Upper lobe of right lung (tissue), 1 donor: ENCODE measurements around the gene SYT10. TPM values are rescaled to one million over a fixed set of nuclear protein-coding genes. Genes with fewer than 3 reads are reported as not detected.

Experiments used
- ATAC-seq: fragments of 200-7000 bp; cut with Tn5 transposase; one replicate; pipeline ENCODE4 v1.9.1; 2020; ENCODE audit warnings: mild to moderate bottlenecking, moderate library complexity
- DNase-seq: peaks from one replicate; pipeline ENCODE4 v3.0.0-alpha.2; 2020
- H3K27ac ChIP-seq: fragments of 200-600 bp; one replicate; pipeline ENCODE4 v1.8.0; 2022
- H3K27me3 ChIP-seq: fragments of 200-600 bp; one replicate; pipeline ENCODE4 v1.8.0; 2022; ENCODE audit warnings: mild to moderate bottlenecking
- H3K36me3 ChIP-seq: fragments of 200-600 bp; one replicate; pipeline ENCODE4 v1.8.0; 2022
- H3K4me1 ChIP-seq: fragments of 200-600 bp; one replicate; pipeline ENCODE4 v1.8.0; 2022
- H3K4me3 ChIP-seq: fragments of 200-600 bp; one replicate; pipeline ENCODE4 v1.8.0; 2022; ENCODE audit warnings: mild to moderate bottlenecking
- H3K9me3 ChIP-seq: fragments of 200-600 bp; one replicate; pipeline ENCODE4 v1.8.0; 2022
- intact Hi-C: fragments of 100-400 bp; cut with DNase I; formaldehyde crosslinking; loops from one replicate; pipeline ENCODE4 v1.11.0; 2022
- total RNA-seq: library from RNA; stranded (reverse); fragmentation: NEBNext Ultra II Directional; extraction: Animal tissue kit (Norgen Biotek cat#: 25700); gene quantifications from one replicate; pipeline ENCODE4 v1.2.1, GENCODE V29; 2021
- TF ChIP-seq, protein P1 (sequence below): fragments of 200-600 bp; IDR thresholded peaks from one replicate; pipeline ENCODE4 v1.8.0; 2022; ENCODE audit warnings: antibody characterized with exemption
- donor health status: DM: no; HTN: yes; CAD: no; lungs with severe emphysema.

The SYT10 gene
- total RNA-seq, 1 donor from 2014 or later = not detected

DNA sequence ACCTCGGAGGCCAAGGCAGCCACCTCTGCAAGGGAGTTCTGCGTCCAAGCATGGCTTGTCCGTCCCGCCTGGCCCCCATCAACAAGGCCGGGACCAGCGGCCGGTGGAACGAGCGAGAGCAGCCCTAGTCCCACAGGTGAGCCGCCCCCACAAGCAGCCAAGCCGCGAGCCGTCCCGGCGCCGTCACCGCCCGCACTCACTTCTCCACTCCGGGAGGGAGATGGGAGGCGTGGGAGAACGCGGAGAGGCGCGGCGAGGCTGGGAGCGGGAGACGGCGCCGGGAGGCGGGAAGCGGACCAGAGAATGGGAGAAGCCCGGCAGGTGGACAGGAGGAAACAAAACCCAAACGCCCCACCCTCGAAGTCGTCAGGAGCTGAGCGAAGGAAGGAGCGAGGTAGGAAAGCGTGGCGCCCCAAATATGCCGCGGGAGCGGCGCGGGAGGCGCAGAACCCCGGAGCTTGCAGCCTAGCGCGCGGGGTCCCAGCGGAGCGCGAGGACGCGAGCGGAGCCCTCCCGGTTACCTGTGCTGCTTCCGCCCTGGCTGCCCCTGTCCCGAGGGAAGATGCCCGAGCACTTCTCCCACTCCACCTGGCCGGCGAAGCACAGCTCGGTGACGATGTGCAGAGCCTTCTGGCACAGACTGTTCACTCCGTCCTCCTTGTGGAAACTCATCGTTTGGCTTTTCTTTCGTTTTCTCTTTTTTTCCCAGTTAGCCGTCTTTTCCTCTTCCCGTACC is 600 bp downstream of the SYT10 start:
- TF ChIP-seq, protein P1, sequence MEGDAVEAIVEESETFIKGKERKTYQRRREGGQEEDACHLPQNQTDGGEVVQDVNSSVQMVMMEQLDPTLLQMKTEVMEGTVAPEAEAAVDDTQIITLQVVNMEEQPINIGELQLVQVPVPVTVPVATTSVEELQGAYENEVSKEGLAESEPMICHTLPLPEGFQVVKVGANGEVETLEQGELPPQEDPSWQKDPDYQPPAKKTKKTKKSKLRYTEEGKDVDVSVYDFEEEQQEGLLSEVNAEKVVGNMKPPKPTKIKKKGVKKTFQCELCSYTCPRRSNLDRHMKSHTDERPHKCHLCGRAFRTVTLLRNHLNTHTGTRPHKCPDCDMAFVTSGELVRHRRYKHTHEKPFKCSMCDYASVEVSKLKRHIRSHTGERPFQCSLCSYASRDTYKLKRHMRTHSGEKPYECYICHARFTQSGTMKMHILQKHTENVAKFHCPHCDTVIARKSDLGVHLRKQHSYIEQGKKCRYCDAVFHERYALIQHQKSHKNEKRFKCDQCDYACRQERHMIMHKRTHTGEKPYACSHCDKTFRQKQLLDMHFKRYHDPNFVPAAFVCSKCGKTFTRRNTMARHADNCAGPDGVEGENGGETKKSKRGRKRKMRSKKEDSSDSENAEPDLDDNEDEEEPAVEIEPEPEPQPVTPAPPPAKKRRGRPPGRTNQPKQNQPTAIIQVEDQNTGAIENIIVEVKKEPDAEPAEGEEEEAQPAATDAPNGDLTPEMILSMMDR = no peak
- peak; percentile 41 for ATAC-seq
- H3K27ac ChIP-seq = no peak overlapping the region
- no peaks in the 10 kb centered on the region for H3K9me3 ChIP-seq
- H3K36me3 ChIP-seq = no peaks in the 10 kb centered on the region
- DNase-seq = peak; percentile 65
- intact Hi-C loops = no loop called here
- H3K4me1 ChIP-seq = no peaks in the 10 kb centered on the region
- peak overlapping the region; percentile 52 for H3K4me3 ChIP-seq
- peaks cover 43% of the 10 kb centered on the region for H3K27me3 ChIP-seq

DNA sequence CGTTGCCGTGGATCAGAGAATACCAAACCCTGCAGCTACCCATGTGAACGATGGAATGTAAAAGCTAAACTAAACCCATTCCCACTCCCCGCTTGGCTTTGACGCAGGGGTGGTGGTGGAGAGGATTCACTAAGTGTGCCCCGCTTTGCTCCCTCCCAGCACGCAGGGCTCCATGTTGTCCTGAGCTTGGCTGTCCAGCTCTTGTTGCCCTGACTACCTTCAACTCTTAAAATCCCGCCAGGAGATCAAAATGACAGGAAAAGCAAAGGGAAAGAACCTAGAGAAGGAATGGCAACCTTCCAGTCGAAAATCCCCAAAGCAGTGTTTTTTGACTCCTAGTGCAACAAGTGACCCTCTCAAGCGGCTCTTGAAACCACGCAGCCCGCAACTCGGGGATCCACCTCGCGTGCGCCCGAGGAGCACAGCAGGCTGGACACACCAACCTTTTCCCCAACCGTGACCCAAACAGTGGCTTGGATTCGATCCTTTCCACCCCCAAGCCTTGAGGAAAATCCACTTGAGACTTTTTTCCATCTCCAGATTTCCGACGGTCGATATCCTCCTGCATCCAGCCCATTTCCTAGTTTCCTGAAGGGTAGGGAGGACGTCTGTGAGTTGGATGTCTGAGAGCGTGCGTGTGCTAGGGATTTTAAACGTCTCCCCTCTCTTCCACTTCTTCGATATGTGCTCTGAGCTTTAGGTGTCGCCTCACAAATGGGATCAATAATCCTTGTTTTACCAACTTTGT is 1.4 kb downstream of the SYT10 start:
- peaks cover 43% of the 10 kb centered on the region for H3K27me3 ChIP-seq
- H3K4me1 ChIP-seq = no peaks in the 10 kb centered on the region
- TF ChIP-seq, protein P1 = no peak
- H3K36me3 ChIP-seq = no peaks in the 10 kb centered on the region
- intact Hi-C loops = no loop called here
- DNase-seq (no peak), ATAC-seq (no peak)
- H3K9me3 ChIP-seq = no peaks in the 10 kb centered on the region
- H3K4me3 ChIP-seq = no peak overlapping the region
- H3K27ac ChIP-seq = no peak overlapping the region

DNA sequence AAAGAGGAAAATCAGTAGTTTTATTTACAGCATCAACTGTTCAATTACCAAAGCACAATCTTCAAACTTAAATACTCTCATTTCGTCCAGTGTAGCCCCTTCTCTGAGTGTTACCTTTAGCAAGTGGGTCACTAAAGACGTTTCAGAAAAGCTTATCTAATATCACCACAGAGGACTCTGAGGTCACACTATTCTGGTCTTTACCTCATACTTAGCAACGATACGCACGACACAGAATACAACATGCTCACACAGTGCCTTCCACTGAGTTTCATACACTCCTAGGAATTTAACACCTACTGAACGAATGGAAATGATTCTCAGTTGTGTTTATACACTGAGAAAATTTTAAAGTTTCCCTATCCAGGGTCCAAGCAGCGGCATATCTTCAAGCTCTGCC is 2.0 kb downstream of the SYT10 start:
- Histone ChIP-seq H3K27ac (no peak overlapping the region), H3K9me3 (no peaks in the 10 kb centered on the region), H3K4me3 (no peak overlapping the region), H3K36me3 (no peaks in the 10 kb centered on the region), H3K4me1 (no peaks in the 10 kb centered on the region), H3K27me3 (peaks cover 43% of the 10 kb centered on the region)
- intact Hi-C loops = no loop called here
- DNase-seq (no peak), ATAC-seq (no peak)
- TF ChIP-seq, protein P1 = no peak

DNA sequence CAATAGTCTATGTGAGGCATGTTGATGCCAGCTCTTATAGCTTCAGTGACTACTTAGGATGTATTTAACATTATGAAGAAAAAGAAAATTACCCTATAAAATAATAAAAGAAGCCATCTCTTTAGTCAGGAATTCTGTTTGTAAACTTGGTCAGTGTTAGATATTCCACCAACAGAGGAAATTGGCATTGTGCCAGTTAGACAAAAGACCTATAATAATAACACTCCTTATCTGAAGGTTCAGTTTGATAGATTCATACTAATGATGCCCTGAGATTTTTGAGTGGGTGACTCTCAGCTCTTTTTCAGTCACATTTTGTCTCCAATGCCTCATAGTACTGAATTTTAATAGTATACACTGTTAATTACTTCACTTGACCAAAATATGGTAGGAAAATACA is 6.6 kb downstream of the SYT10 start:
- Histone ChIP-seq H3K4me3 (no peak overlapping the region), H3K36me3 (no peaks in the 10 kb centered on the region), H3K27ac (no peak overlapping the region), H3K27me3 (peaks cover 16% of the 10 kb centered on the region), H3K4me1 (no peaks in the 10 kb centered on the region), H3K9me3 (no peaks in the 10 kb centered on the region)
- DNase-seq (no peak), ATAC-seq (no peak)
- intact Hi-C loops = no loop called here
- TF ChIP-seq, protein P1 = no peak

DNA sequence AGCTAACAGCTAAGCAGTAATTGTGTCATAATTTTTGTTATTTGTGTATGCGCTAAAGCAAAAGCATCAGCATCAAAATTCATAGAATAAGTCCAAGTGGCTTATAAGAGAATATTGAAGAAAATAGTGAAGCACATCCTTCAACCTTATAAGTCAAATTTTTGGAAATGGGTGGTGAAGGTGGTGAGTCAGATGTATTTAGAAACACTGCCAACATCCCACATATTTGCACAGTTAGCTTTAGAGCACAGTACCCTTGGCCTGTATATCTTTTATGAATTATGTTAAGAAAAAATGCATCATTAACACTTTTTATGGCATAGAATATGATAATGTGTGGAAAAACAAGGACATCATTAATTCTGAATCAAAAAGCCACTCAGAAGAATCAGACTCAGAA is 8.0 kb downstream of the SYT10 start:
- Histone ChIP-seq H3K9me3 (no peaks in the 10 kb centered on the region), H3K4me1 (no peaks in the 10 kb centered on the region), H3K27ac (no peak overlapping the region), H3K27me3 (peaks cover 3% of the 10 kb centered on the region), H3K36me3 (no peaks in the 10 kb centered on the region), H3K4me3 (no peak overlapping the region)
- no peak for ATAC-seq
- intact Hi-C loops = no loop called here
- TF ChIP-seq, protein P1 = no peak
- no peak for DNase-seq
